Endothelial cell of umbilical vein (primary cell): ENCODE data around the gene CTR9. TPM values are rescaled to one million over a fixed set of nuclear protein-coding genes. Genes with fewer than 3 reads are reported as not detected.

Experiments
- BruUV-seq: library from RNA; stranded (reverse); fragments of 400-500 nt; replicated peaks from 2 replicates; lab custom pipeline; 2021; lab: Mats Ljungman, UMichigan
- CTCF ChIA-PET: fragments of 300-600, 350-600 bp; sonication (Branson Sonifier 250); formaldehyde crosslinking; loops from one replicate; lab custom pipeline; 2021; ENCODE audit warnings: antibody characterized with exemption, inconsistent platforms; lab: Charles Lee
- POLR2A ChIA-PET: fragments of 300-600, 350-600 bp; sonication (Branson Sonifier 250); formaldehyde crosslinking; loops from one replicate; lab custom pipeline; 2021; ENCODE audit warnings: antibody characterized with exemption, inconsistent platforms; lab: Charles Lee
- DNase-seq: peaks from one replicate; pipeline ENCODE4 v3.0.0-alpha.2; 2011; ENCODE audit warnings: low read depth, low spot score
- FAIRE-seq: peaks from 2 replicates; lab custom pipeline; 2011; peaks lifted over from hg19 to GRCh38; lab: Jason Lieb, UNC
- H2AFZ ChIP-seq: 2 replicates; pipeline ENCODE4 v1.6.0; 2012; ENCODE audit warnings: low read depth, low read length, control low read depth, inconsistent platforms
- H3K27ac ChIP-seq: 2 replicates; pipeline ENCODE4 v1.5.1; 2011; ENCODE audit warnings: low read depth, mild to moderate bottlenecking, control low read depth, low read length, moderate library complexity; ENCODE audit not compliant: insufficient read depth
- H3K27me3 ChIP-seq, 2 experiments: 2 replicates each; pipeline versions ENCODE4 v1.6.0 to v1.6.1; 2011; ENCODE audit warnings: low read length in 2 of 2, mixed read lengths in 1 of 2; ENCODE audit not compliant: control insufficient read depth in 2 of 2, insufficient read depth in 2 of 2
- H3K36me3 ChIP-seq, 2 experiments: 2 replicates in 1 of 2; 3 replicates in 1 of 2; pipeline ENCODE4 v1.5.1; 2011; ENCODE audit warnings: low read length in 2 of 2, mild to moderate bottlenecking in 1 of 2, moderate library complexity in 1 of 2; ENCODE audit not compliant: control insufficient read depth in 2 of 2, insufficient read depth in 2 of 2; ENCODE audit errors: extremely low read depth in 1 of 2
- H3K4me1 ChIP-seq: 3 replicates; pipeline ENCODE4 v1.5.1; 2011; ENCODE audit warnings: mild to moderate bottlenecking, low read length; ENCODE audit not compliant: control insufficient read depth, insufficient read depth; ENCODE audit errors: extremely low read depth
- H3K4me2 ChIP-seq: 2 replicates; pipeline ENCODE4 v1.6.1; 2011; ENCODE audit warnings: low read length, control low read depth, mixed read lengths; ENCODE audit not compliant: insufficient read depth
- H3K4me3 ChIP-seq, 3 experiments: fragments of 200-600 bp in 1 of 3; sonication (generic), shearing (Covaris generic) in 1 of 3; replicated peaks in 1 of 3; 2 replicates each; pipeline ENCODE4 v1.5.1; 2011 to 2016; ENCODE audit warnings: control low read depth in 3 of 3, low read length in 3 of 3, mild to moderate bottlenecking in 2 of 3, inconsistent platforms in 1 of 3, low read depth in 1 of 3, moderate library complexity in 1 of 3; ENCODE audit not compliant: insufficient read depth in 1 of 3
- H3K79me2 ChIP-seq: 2 replicates; pipeline ENCODE4 v1.6.0; 2012; ENCODE audit warnings: low read length, inconsistent platforms; ENCODE audit not compliant: control insufficient read depth, insufficient read depth
- H3K9ac ChIP-seq: replicated peaks from 2 replicates; pipeline ENCODE3; 2011; ENCODE audit warnings: low read length, control low read depth; ENCODE audit not compliant: insufficient read depth; ENCODE audit errors: extremely low read depth
- H3K9me1 ChIP-seq: replicated peaks from 3 replicates; pipeline ENCODE4 v1.6.0; 2011; ENCODE audit warnings: mild to moderate bottlenecking, low read length; ENCODE audit not compliant: control insufficient read depth, insufficient read depth; ENCODE audit errors: extremely low read depth
- H3K9me3 ChIP-seq: replicated peaks from 2 replicates; pipeline ENCODE4 v1.5.1; 2012; ENCODE audit warnings: low read length, inconsistent platforms; ENCODE audit not compliant: control insufficient read depth, insufficient read depth
- H4K20me1 ChIP-seq: replicated peaks from 2 replicates; pipeline ENCODE3; 2011; ENCODE audit warnings: mild to moderate bottlenecking, low read length; ENCODE audit not compliant: control insufficient read depth, insufficient read depth; ENCODE audit errors: extremely low read depth
- EZH2 ChIP-seq: IDR thresholded peaks from 2 replicates; pipeline ENCODE4 v1.6.1; 2012; ENCODE audit warnings: borderline replicate concordance, low read depth, mild to moderate bottlenecking, moderate library complexity, low read length, inconsistent platforms; ENCODE audit not compliant: severe bottlenecking
- FOS ChIP-seq: IDR thresholded peaks from 2 replicates; pipeline ENCODE4 v1.6.1; 2011; ENCODE audit warnings: mild to moderate bottlenecking, low read length, moderate library complexity, borderline replicate concordance; ENCODE audit not compliant: insufficient read depth
- MYC ChIP-seq: IDR thresholded peaks from one replicate; pipeline ENCODE4 v1.6.1; 2011; ENCODE audit warnings: mild to moderate bottlenecking, low read depth, low read length
- POLR2A ChIP-seq: IDR thresholded peaks from 2 replicates; pipeline ENCODE4 v1.6.1; 2012; ENCODE audit warnings: low read depth, mild to moderate bottlenecking, control low read depth, low read length
- POLR2AphosphoS5 ChIP-seq: IDR thresholded peaks from 2 replicates; pipeline ENCODE4 v1.6.1; 2012; ENCODE audit warnings: low read depth, mild to moderate bottlenecking, control low read depth, low read length, moderate library complexity; ENCODE audit not compliant: insufficient read depth
- dilution Hi-C: fragments of 300-500 bp; cut with MboI; formaldehyde crosslinking; loops from one replicate; pipeline ENCODE4 v1.15.0; 2019; ENCODE audit warnings: low sequenced_read_pairs; ENCODE audit not compliant: extremely low pct_ligation_motif_present
- intact Hi-C: fragments of 100-400 bp; cut with micrococcal nuclease; formaldehyde crosslinking; loops from one replicate; pipeline ENCODE4 v1.10.0; 2022
- polyA plus RNA-seq, 4 experiments: library from polyadenylated mRNA; depleted of rRNA in 3 of 4; stranded (reverse) in 3 of 4; unstranded in 1 of 4; fragments of >200 nt; gene quantifications; 2 replicates each; pipeline versions ENCODE4 v1.2.1 to v1.2.3, GENCODE V29; 2011 to 2012; ENCODE audit warnings: missing spikeins in 1 of 4
- total RNA-seq: library from RNA; stranded (reverse); gene quantifications from 2 replicates; pipeline ENCODE4 v1.2.3, GENCODE V29; 2021
- TF ChIP-seq, protein P1 (sequence below): IDR thresholded peaks from 2 replicates; pipeline ENCODE4 v1.6.1; 2011; ENCODE audit not compliant: insufficient read depth, insufficient read length
- TF ChIP-seq, protein P2 (sequence below), 2 donors: IDR thresholded peaks; 1 replicate in 1 of 2; 2 replicates in 1 of 2; pipeline ENCODE4 v1.5.1; 2011; ENCODE audit warnings: low read length in 2 of 2, mild to moderate bottlenecking in 2 of 2, moderate library complexity in 2 of 2, control low read depth in 1 of 2, inconsistent platforms in 1 of 2, low read depth in 1 of 2; ENCODE audit not compliant: insufficient read depth in 1 of 2; ENCODE audit errors: extremely low read depth in 1 of 2

Gene CTR9
- total and polyA plus RNA-seq, 2 donors (not counting 3 experiments of a cell fraction or from before 2014, with no cell fraction given) = 7.5 to 33.2 TPM

DNA sequence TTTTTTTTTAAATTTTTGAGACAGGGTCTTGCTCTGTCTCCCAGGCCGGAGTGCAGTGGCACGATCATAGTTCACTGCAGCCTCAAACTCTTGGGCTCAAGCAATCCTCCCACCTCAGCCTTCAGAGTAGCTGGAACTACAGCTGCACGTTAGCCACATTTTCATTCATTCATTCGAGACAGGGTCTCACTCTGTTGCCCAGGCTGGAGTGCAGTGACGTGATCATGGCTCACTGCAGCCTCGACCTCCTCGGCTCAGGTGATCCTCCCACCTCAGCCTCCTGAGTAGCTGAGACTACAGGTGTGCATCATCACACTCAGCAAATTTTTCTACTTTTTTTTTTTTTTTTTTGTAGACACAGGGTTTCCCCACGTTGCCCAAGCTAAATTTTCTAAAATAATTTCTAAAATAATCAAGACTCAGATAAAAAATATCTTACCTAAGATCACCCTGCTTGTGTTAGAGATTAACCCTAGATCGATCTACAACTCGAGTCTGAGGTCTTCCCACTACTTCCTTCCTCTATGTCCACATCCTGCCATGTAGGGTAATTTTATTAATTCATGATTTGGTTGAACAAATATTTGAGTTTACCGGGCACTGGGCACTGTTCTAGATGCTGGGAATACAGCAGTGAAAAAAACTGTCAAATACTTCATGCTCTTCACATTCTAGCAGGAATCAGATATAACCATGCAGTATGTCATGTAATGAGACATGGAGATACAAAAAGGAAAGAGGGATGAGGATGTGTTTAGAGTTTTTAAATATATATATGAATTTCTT, 42.6 kb downstream of the CTR9 start:
- dilution Hi-C loops = no loop called here
- ChIA-PET CTCF (interaction anchor here (0.8 to 3.5 kb wide), 35 partner anchors 9 to 1495 kb away, joined by 3 to 83 read pairs (median 8); partner anchors contain the start of genes EIF4G2 and ZBED5), POLR2A (interaction anchor here (0.7 to 3.1 kb wide), 4 partner anchors 15 to 489 kb away, joined by 4 to 28 read pairs (median 6); partner anchors contain the start of genes ADM and EIF4G2)
- H3K27me3 ChIP-seq = no peaks in the 10 kb centered on the region
- BruUV-seq = no TSS peak
- H3K4me1 ChIP-seq = no peaks in the 10 kb centered on the region
- TF ChIP-seq POLR2AphosphoS5 = no peak
- TF ChIP-seq FOS = no peak
- no peak for TF ChIP-seq EZH2
- TF ChIP-seq POLR2A = no peak
- no peak for TF ChIP-seq MYC
- TF ChIP-seq, protein P1, sequence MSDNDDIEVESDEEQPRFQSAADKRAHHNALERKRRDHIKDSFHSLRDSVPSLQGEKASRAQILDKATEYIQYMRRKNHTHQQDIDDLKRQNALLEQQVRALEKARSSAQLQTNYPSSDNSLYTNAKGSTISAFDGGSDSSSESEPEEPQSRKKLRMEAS = no peak
- TF ChIP-seq, protein P2, sequence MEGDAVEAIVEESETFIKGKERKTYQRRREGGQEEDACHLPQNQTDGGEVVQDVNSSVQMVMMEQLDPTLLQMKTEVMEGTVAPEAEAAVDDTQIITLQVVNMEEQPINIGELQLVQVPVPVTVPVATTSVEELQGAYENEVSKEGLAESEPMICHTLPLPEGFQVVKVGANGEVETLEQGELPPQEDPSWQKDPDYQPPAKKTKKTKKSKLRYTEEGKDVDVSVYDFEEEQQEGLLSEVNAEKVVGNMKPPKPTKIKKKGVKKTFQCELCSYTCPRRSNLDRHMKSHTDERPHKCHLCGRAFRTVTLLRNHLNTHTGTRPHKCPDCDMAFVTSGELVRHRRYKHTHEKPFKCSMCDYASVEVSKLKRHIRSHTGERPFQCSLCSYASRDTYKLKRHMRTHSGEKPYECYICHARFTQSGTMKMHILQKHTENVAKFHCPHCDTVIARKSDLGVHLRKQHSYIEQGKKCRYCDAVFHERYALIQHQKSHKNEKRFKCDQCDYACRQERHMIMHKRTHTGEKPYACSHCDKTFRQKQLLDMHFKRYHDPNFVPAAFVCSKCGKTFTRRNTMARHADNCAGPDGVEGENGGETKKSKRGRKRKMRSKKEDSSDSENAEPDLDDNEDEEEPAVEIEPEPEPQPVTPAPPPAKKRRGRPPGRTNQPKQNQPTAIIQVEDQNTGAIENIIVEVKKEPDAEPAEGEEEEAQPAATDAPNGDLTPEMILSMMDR (IDR thresholded peaks at IDR 0.05; ENCODE audit: extremely low read depth in 1 of 2, insufficient read depth in 1 of 2, low read depth in 1 of 2, low read length in 2 of 2) = no peak
- intact Hi-C loops = no loop called here
- peaks cover 10 to 25% of the 10 kb centered on the region in 2 experiments for H3K36me3 ChIP-seq
- H2AFZ ChIP-seq = no peak overlapping the region
- H3K79me2 ChIP-seq = no peaks in the 10 kb centered on the region
- no peak overlapping the region for H3K4me2 ChIP-seq
- H3K27ac ChIP-seq = no peak overlapping the region
- no peak overlapping the region for H3K9ac ChIP-seq
- H3K9me3 ChIP-seq = no peaks in the 10 kb centered on the region
- FAIRE-seq (no peak), DNase-seq (no peak)
- no peak overlapping the region for H3K4me3 ChIP-seq
- no peaks in the 10 kb centered on the region for H3K9me1 ChIP-seq
- H4K20me1 ChIP-seq = no peaks in the 10 kb centered on the region
